Heart right ventricle (tissue), 16 donors: ENCODE data around the gene MRPS6. TPM values are rescaled to one million over a fixed set of nuclear protein-coding genes. Genes with fewer than 3 reads are reported as not detected.

Experiments
- ATAC-seq, 8 donors: fragments of 200-7000 bp; cut with Tn5 transposase; one replicate each; pipeline ENCODE4 v1.9.1; 2020; ENCODE audit warnings: mild to moderate bottlenecking in 8 of 8, moderate library complexity in 8 of 8, moderate number of reproducible peaks in 1 of 8
- DNase-seq, 2 donors: peaks; one replicate each; pipeline ENCODE4 v3.0.0-alpha.2; 2020
- H3K27ac ChIP-seq, 10 donors: fragments of 200-600 bp; sonication (generic) in 2 of 10; one replicate each; pipeline versions ENCODE4 v1.5.0 to v1.8.0; 2020 to 2022; ENCODE audit warnings: mild to moderate bottlenecking in 3 of 10
- H3K27me3 ChIP-seq, 7 donors: fragments of 200-600 bp; one replicate each; pipeline ENCODE4 v1.8.0; 2021 to 2022; ENCODE audit warnings: mild to moderate bottlenecking in 2 of 7
- H3K36me3 ChIP-seq, 9 donors: fragments of 200-600 bp; sonication (generic) in 1 of 9; one replicate each; pipeline versions ENCODE4 v1.5.0 to v1.8.0; 2020 to 2022; ENCODE audit warnings: mild to moderate bottlenecking in 2 of 9
- H3K4me1 ChIP-seq, 9 donors: fragments of 200-600 bp; sonication (generic) in 1 of 9; one replicate each; pipeline versions ENCODE4 v1.5.0 to v1.8.0; 2020 to 2022; ENCODE audit warnings: mild to moderate bottlenecking in 4 of 9
- H3K4me3 ChIP-seq, 10 donors: fragments of 200-600 bp; sonication (generic) in 2 of 10; one replicate each; pipeline versions ENCODE4 v1.5.0 to v1.8.0; 2020 to 2022; ENCODE audit warnings: mild to moderate bottlenecking in 7 of 10, moderate library complexity in 2 of 10
- H3K9me3 ChIP-seq, 11 donors: fragments of 200-600 bp in 10 of 11; sonication (generic) in 2 of 11; one replicate each; pipeline versions ENCODE4 v1.5.0 to v1.8.0; 2013 to 2022; ENCODE audit warnings: mild to moderate bottlenecking in 2 of 11, control low read depth in 1 of 11, moderate library complexity in 1 of 11
- CTCF ChIP-seq, 9 donors: fragments of 200-600 bp; sonication (generic) in 2 of 9; IDR thresholded peaks; one replicate each; pipeline versions ENCODE4 v1.5.0 to v1.8.0; 2021 to 2022; ENCODE audit warnings: antibody characterized with exemption in 9 of 9, mild to moderate bottlenecking in 5 of 9, moderate library complexity in 1 of 9
- WGBS, 2 donors: extraction: QIAGEN DNeasy Blood & Tissue Kit; methylation state at CpG; one replicate each; pipeline ENCODE4 v1.1.7; 2013; ENCODE audit warnings: inconsistent platforms in 1 of 2; 5-methylcytosine and 5-hydroxymethylcytosine counted together
- intact Hi-C, 10 donors: fragments of 100-400 bp; cut with DNase I; formaldehyde crosslinking; loops; one replicate each; pipeline versions ENCODE4 v1.11.1 to v1.14.2; 2022
- polyA plus RNA-seq, 2 donors: library from polyadenylated mRNA; stranded (reverse); fragments of 200-250 nt; gene quantifications; one replicate each; pipeline ENCODE4 v1.2.3, GENCODE V29; 2013
- total RNA-seq, 10 donors: library from RNA; stranded (reverse); fragmentation: NEBNext Ultra II Directional in 3 of 10; extraction: Animal tissue kit (Norgen Biotek cat#: 25700) in 3 of 10; gene quantifications; one replicate each; pipeline versions ENCODE4 v1.2.1 to v1.2.4, GENCODE V29; 2021 to 2023
- donor health status: Arrhythmogenic right ventricular cardiomyopathy.
- donor health status: ischemic (EF 13 %, LVEDD 7.1; RV severe dilation, severe dysfunction).
- donor health status: healthy with polysubstance abuse.
- donor health status: DM: no; HTN: yes; CAD: no.
- donor health status: DM: no; HTN: no; CAD: no.
- donor health status: ischemic (EF 25% LVEDD 6.9; RV normal size, moderate dysfunction).
- donor health status: ischemic (EF 25% LVEDD 5.7; RV mildly dilated, moderate dysfunction).
- donor health status: healthy.
- donor health status: DM: yes; HTN: yes; CAD: no.
- donor health status: Ischemic cardiomyopathy.
- donor health status: ischemic (EF 35%, LVEDD 5.7; RV mildly dilated, moderate dysfunction).
- donor health status: nonischemic (EF 11% LVEDD 7.7; RV severe dilation, severe dysfunction).
- donor health status: DM: yes; HTN: yes; CAD: no.
- donor health status: PGD.
- donor health status: ischemic (EF 29% LVEDD 5.4; RV normal size, mild dysfunction).
- donor health status: nonischemic (EF 23%, LVEDD 6.1; RV moderate dilation, normal function).

MRPS6 gene
- total and polyA plus RNA-seq, 12 donors, result 32.0 to 68.1 (median 39.8) TPM

DNA sequence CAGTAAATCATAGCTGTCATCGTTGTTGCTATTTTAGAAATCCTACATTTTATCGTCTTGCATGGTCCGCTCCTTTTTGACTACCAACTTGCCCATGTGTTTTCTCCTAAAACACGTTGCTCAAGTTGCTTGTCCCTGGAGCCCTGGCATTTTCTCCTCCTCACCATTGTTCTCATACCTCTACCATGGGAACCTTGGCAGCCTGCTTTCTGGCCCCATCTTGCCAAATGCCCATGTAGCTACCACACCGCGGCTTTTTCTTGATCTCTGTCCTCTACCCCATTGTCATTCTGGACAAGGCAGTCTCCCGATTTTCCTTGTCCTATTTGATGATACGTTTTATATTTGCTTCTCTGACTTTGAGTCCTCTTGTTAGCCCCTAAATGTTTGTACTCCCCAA is 50.2 kb downstream of the MRPS6 start:
- Histone ChIP-seq H3K9me3 (no peaks in the 10 kb centered on the region), H3K27ac (no peak overlapping the region), H3K27me3 (no peaks in the 10 kb centered on the region), H3K4me3 (no peak overlapping the region), H3K4me1 (peaks cover 0 to 49% (median 23%) of the 10 kb centered on the region in 9 donors), H3K36me3 (peaks cover 0 to 28% (median 0%) of the 10 kb centered on the region in 9 donors)
- 84 to 85% methylated on average over 8 of the region's 8 CpGs for WGBS, 2 donors
- intact Hi-C loops, result loop anchor here in 1 of 10 donors (5.0 kb wide), 1 partner anchor 36 kb away; no protein-coding TSS in a partner anchor
- no peak for DNase-seq
- peak in 1 of 8 donors; percentile 34 for ATAC-seq
- no peak for TF ChIP-seq CTCF (IDR thresholded peaks at IDR 0.05)

DNA sequence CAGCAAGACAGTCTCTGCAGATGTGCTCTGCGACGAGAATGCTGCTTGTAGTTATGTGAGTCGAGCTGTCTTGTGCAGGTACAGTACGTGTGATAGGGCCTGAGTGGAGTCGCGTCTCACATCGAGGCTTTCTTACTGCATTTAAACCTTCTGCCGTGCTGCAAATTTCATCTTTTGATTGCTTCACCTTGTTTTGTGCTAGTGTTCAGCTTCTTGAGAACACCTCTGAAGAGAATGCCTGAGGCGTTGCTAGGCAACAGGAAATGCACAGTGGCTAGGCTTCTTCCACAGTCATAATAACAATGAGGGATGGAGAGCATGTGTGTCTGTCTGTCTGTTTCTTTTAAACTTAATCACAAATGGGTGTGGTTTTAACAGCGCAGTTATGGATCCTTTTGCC is 52.9 kb downstream of the MRPS6 start:
- Histone ChIP-seq H3K27ac (no peak overlapping the region), H3K36me3 (peaks cover 0 to 28% (median 0%) of the 10 kb centered on the region in 9 donors), H3K4me3 (no peak overlapping the region), H3K9me3 (no peaks in the 10 kb centered on the region), H3K27me3 (no peaks in the 10 kb centered on the region), H3K4me1 (peaks cover 3 to 57% (median 43%) of the 10 kb centered on the region in 9 donors)
- 92 to 96% methylated on average over 10 of the region's 10 CpGs for WGBS, 2 donors
- no peak for DNase-seq
- intact Hi-C loops, result loop anchor here in 3 of 10 donors (5.0 kb wide), 2 partner anchors 34 to 49 kb away; no protein-coding TSS in a partner anchor
- ATAC-seq, result no peak
- TF ChIP-seq CTCF (IDR thresholded peaks at IDR 0.05), result no peak

DNA sequence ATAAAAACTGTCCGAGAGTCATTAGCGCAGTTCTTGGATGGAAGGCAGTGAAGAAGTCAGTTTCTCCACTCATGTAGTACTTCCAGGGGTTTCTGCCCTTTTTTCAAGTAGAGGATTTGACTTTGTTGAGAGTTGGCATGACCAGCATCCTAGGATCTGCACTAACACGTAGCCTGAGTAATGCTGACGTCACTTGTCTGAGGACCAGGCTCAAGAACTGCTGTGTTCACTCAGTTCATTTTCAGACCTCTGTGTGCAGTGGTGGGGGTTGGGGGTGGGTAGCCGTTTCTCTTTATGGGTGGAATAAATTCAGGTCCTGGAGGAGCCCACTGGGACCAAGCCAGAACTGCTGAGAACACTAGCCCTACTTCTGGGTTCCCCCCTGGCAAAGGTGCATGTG is 53.3 kb downstream of the MRPS6 start:
- H3K4me3 ChIP-seq, result no peak overlapping the region
- H3K27me3 ChIP-seq, result no peaks in the 10 kb centered on the region
- TF ChIP-seq CTCF (IDR thresholded peaks at IDR 0.05), result no peak
- intact Hi-C loops, result loop anchor here in 3 of 10 donors (5.0 kb wide), 2 partner anchors 34 to 49 kb away; no protein-coding TSS in a partner anchor
- DNase-seq (no peak), ATAC-seq (no peak)
- no peak overlapping the region for H3K27ac ChIP-seq
- WGBS, 2 donors, result 75 to 81% methylated on average over 5 of the region's 5 CpGs
- H3K9me3 ChIP-seq, result no peaks in the 10 kb centered on the region
- H3K36me3 ChIP-seq, result peaks cover 0 to 28% (median 0%) of the 10 kb centered on the region in 9 donors
- H3K4me1 ChIP-seq, result peaks cover 3 to 58% (median 47%) of the 10 kb centered on the region in 9 donors

- Histone ChIP-seq H3K4me1 (peaks cover 3 to 66% (median 51%) of the 10 kb centered on the region in 9 donors), H3K9me3 (no peaks in the 10 kb centered on the region), H3K27ac (peak overlapping the region in 5 of 10 donors; percentile 63 to 82 (median 77)), H3K4me3 (no peak overlapping the region), H3K36me3 (peaks cover 0 to 28% (median 0%) of the 10 kb centered on the region in 9 donors), H3K27me3 (no peaks in the 10 kb centered on the region)
- ATAC-seq (no peak), DNase-seq (no peak)
- intact Hi-C loops, result loop anchor here in 4 of 10 donors (2.0 to 5.0 kb wide), 3 partner anchors 35 to 51 kb away; no protein-coding TSS in a partner anchor
- TF ChIP-seq CTCF (IDR thresholded peaks at IDR 0.05), result no peak
- WGBS, 2 donors, result 71 to 76% methylated on average over 6 of the region's 6 CpGs
These were observed 54.7 kb downstream of the MRPS6 start for GRCh38 chr21:34128124-34128523.
